Uterus (tissue), 4 donors: Measurements from ENCODE around the gene MAP4K5. TPM values are rescaled to one million over a fixed set of nuclear protein-coding genes. Genes with fewer than 3 reads are reported as not detected.

Source experiments
- DNase-seq, 2 donors: peaks; one replicate each; pipeline ENCODE4 v3.0.0-alpha.2; 2019 to 2020
- H3K27ac ChIP-seq, 2 donors: fragments of 200-600 bp; sonication (generic); 1 replicate in 1 of 2; 2 replicates in 1 of 2; pipeline ENCODE4 v1.5.1; 2016 to 2018
- H3K27me3 ChIP-seq, 2 donors: fragments of 200-600 bp; sonication (generic); one replicate each; pipeline ENCODE4 v1.5.1; 2018 to 2019; ENCODE audit warnings: control low read depth in 1 of 2
- H3K36me3 ChIP-seq, 2 donors: fragments of 200-600 bp; sonication (generic); one replicate each; pipeline ENCODE4 v1.5.1; 2019; ENCODE audit warnings: control low read depth in 1 of 2
- H3K4me1 ChIP-seq, 2 donors: fragments of 200-600 bp; sonication (generic); one replicate each; pipeline ENCODE4 v1.5.1; 2018 to 2019; ENCODE audit warnings: control low read depth in 1 of 2
- H3K4me3 ChIP-seq, 2 donors: fragments of 200-600 bp; sonication (generic); 1 replicate in 1 of 2; 2 replicates in 1 of 2; pipeline ENCODE4 v1.5.1; 2018 to 2019; ENCODE audit warnings: mild to moderate bottlenecking in 1 of 2
- H3K9me3 ChIP-seq, 2 donors: fragments of 200-600 bp; sonication (generic); one replicate each; pipeline ENCODE4 v1.5.1; 2019; ENCODE audit warnings: control low read depth in 1 of 2
- CTCF ChIP-seq, 4 experiments: fragments of 200-600 bp in 2 of 4; fragments of 450-650 bp in 2 of 4; sonication (generic) in 2 of 4; IDR thresholded peaks; one replicate each; pipeline ENCODE4 v1.5.1; 2016 to 2019; ENCODE audit warnings: antibody characterized with exemption in 4 of 4, mild to moderate bottlenecking in 2 of 4, moderate library complexity in 1 of 4
- POLR2A ChIP-seq, 2 donors: fragments of 450-650 bp; IDR thresholded peaks; one replicate each; pipeline ENCODE4 v1.6.1; 2016; ENCODE audit warnings: antibody characterized with exemption in 2 of 2, mild to moderate bottlenecking in 1 of 2, moderate library complexity in 1 of 2
- intact Hi-C: fragments of 100-400 bp; cut with DNase I; formaldehyde crosslinking; loops from one replicate; pipeline ENCODE4 v1.15.1; 2023; ENCODE audit warnings: low total_unique reads
- total RNA-seq, 4 donors: library from RNA; depleted of rRNA in 3 of 4; stranded (reverse); fragments of >200 nt in 3 of 4; gene quantifications; one replicate each; pipeline versions ENCODE4 v1.1.0 to v1.2.4, GENCODE V29; 2014 to 2023
- donor health status: DM: yes; HTN: yes; CAD: no.

MAP4K5 gene
- total RNA-seq, 4 donors from 2014 or later = 44.6 to 179 (median 97.8) TPM

GRCh38 chr14:50533241-50533705 lies 904 bp upstream of the MAP4K5 start:
- Histone ChIP-seq H3K4me3 (no peak overlapping the region), H3K27ac (peak overlapping the region in 1 of 2 donors; percentile 97), H3K27me3 (no peaks in the 10 kb centered on the region), H3K9me3 (no peaks in the 10 kb centered on the region), H3K4me1 (peaks cover 0 to 11% of the 10 kb centered on the region in 2 donors), H3K36me3 (no peaks in the 10 kb centered on the region)
- DNase-seq = no peak
- intact Hi-C loops = loop anchor here (2.0 kb wide), 1 partner anchor 214 kb away; no protein-coding TSS in a partner anchor
- no peak for TF ChIP-seq CTCF (IDR thresholded peaks at IDR 0.05)
- TF ChIP-seq POLR2A (IDR thresholded peaks at IDR 0.05) = no peak

GRCh38 chr14:50531595-50532501 lies 521 bp downstream of the MAP4K5 start:
- intact Hi-C loops = loop anchor here (2.0 kb wide), 1 partner anchor 213 kb away; no protein-coding TSS in a partner anchor
- peak; percentile 47 to 54 for DNase-seq

GRCh38 chr14:50530794-50531365 lies 1.5 kb downstream of the MAP4K5 start:
- TF ChIP-seq CTCF (IDR thresholded peaks at IDR 0.05) (no peak), POLR2A (IDR thresholded peaks at IDR 0.05) (no peak)
- no peak for DNase-seq
- no peaks in the 10 kb centered on the region for H3K27me3 ChIP-seq
- intact Hi-C loops = no loop called here
- peaks cover 3 to 14% of the 10 kb centered on the region in 2 donors for H3K4me1 ChIP-seq
- H3K27ac ChIP-seq = peak overlapping the region; percentile 93 to 97
- no peaks in the 10 kb centered on the region for H3K36me3 ChIP-seq
- H3K9me3 ChIP-seq = no peaks in the 10 kb centered on the region
- peak overlapping the region; percentile 65 to 82 for H3K4me3 ChIP-seq

More at GRCh38 chr14:50531595-50532501, 521 bp downstream of the MAP4K5 start:
- H3K27ac ChIP-seq = peak overlapping the region; percentile 93 to 97
- peaks cover 0 to 11% of the 10 kb centered on the region in 2 donors for H3K4me1 ChIP-seq
- no peaks in the 10 kb centered on the region for H3K9me3 ChIP-seq
- no peaks in the 10 kb centered on the region for H3K27me3 ChIP-seq
- TF ChIP-seq CTCF (IDR thresholded peaks at IDR 0.05) = no peak
- TF ChIP-seq POLR2A (IDR thresholded peaks at IDR 0.05) = no peak
- no peaks in the 10 kb centered on the region for H3K36me3 ChIP-seq
- H3K4me3 ChIP-seq = peak overlapping the region; percentile 65 to 82

- intact Hi-C loops = no loop called here
- H3K36me3 ChIP-seq = no peaks in the 10 kb centered on the region
- TF ChIP-seq CTCF (IDR thresholded peaks at IDR 0.05) = no peak
- no peak for TF ChIP-seq POLR2A (IDR thresholded peaks at IDR 0.05)
- H3K4me1 ChIP-seq = peaks cover 7 to 15% of the 10 kb centered on the region in 2 donors
- no peaks in the 10 kb centered on the region for H3K27me3 ChIP-seq
- peak overlapping the region; percentile 65 to 82 for H3K4me3 ChIP-seq
- peak overlapping the region in 1 of 2 donors; percentile 97 for H3K27ac ChIP-seq
- no peaks in the 10 kb centered on the region for H3K9me3 ChIP-seq
- DNase-seq = no peak
These were observed 2.0 kb downstream of the MAP4K5 start for GRCh38 chr14:50530358-50530757.
